ENCODE results near the gene SLC4A4.

SLC4A4 gene

GRCh38 chr4:71449040-71449439 lies 110.2 kb downstream of the SLC4A4 start:
- Histone ChIP-seq H2AFZ (ENCODE audit: low read depth, low read length, severe bottlenecking) (no peak overlapping the region), H3K79me2 (ENCODE audit: insufficient read depth, low read length) (no peaks in the 10 kb centered on the region), H3K9me3 (ENCODE audit: insufficient read depth, low read length) (no peaks in the 10 kb centered on the region), H3K27ac (ENCODE audit: low read depth, low read length) (no peak overlapping the region), H3K4me2 (ENCODE audit: low read depth, low read length, poor library complexity, severe bottlenecking) (no peak overlapping the region), H3K9me2 (replicated peaks; ENCODE audit: insufficient read depth, low read length) (no peaks in the 10 kb centered on the region), H3K27me3 (ENCODE audit: low read length) (no peaks in the 10 kb centered on the region), H3F3A (ENCODE audit: insufficient read depth) (no peaks in the 10 kb centered on the region), H3K4me3 (ENCODE audit: insufficient read depth, low read length, poor library complexity, severe bottlenecking) (no peak overlapping the region), H4K20me1 (ENCODE audit: low read depth, low read length) (no peaks in the 10 kb centered on the region), H3K9ac (ENCODE audit: low read length) (no peak overlapping the region), H3K36me3 (ENCODE audit: low read length) (no peaks in the 10 kb centered on the region)
- TF ChIP-seq CTCF (IDR thresholded peaks at IDR 0.05; ENCODE audit: insufficient read depth, low read length, poor library complexity, severe bottlenecking), result no peak
- TF ChIP-seq EZH2phosphoT487 (conservative IDR thresholded peaks at IDR 0.05; ENCODE audit: low read length), result no peak

GRCh38 chr4:71449878-71450277 lies 111.1 kb downstream of the SLC4A4 start:
- Histone ChIP-seq H3K9me2 (replicated peaks; ENCODE audit: insufficient read depth, low read length) (no peaks in the 10 kb centered on the region), H3K9me3 (ENCODE audit: insufficient read depth, low read length) (no peaks in the 10 kb centered on the region), H2AFZ (ENCODE audit: low read depth, low read length, severe bottlenecking) (no peak overlapping the region), H3K27me3 (ENCODE audit: low read length) (no peaks in the 10 kb centered on the region), H3K36me3 (ENCODE audit: low read length) (no peaks in the 10 kb centered on the region), H3K4me3 (ENCODE audit: insufficient read depth, low read length, poor library complexity, severe bottlenecking) (no peak overlapping the region), H4K20me1 (ENCODE audit: low read depth, low read length) (no peaks in the 10 kb centered on the region), H3K27ac (ENCODE audit: low read depth, low read length) (no peak overlapping the region), H3K79me2 (ENCODE audit: insufficient read depth, low read length) (no peaks in the 10 kb centered on the region), H3K4me2 (ENCODE audit: low read depth, low read length, poor library complexity, severe bottlenecking) (no peak overlapping the region), H3K9ac (ENCODE audit: low read length) (no peak overlapping the region), H3F3A (ENCODE audit: insufficient read depth) (no peaks in the 10 kb centered on the region)
- TF ChIP-seq EZH2phosphoT487 (conservative IDR thresholded peaks at IDR 0.05; ENCODE audit: low read length), result no peak
- TF ChIP-seq CTCF (IDR thresholded peaks at IDR 0.05; ENCODE audit: insufficient read depth, low read length, poor library complexity, severe bottlenecking), result no peak

GRCh38 chr4:71453531-71453930 lies 114.7 kb downstream of the SLC4A4 start:
- no peaks in the 10 kb centered on the region for H4K20me1 ChIP-seq (ENCODE audit: low read depth, low read length)
- no peak overlapping the region for H3K27ac ChIP-seq (ENCODE audit: low read depth, low read length)
- no peak overlapping the region for H2AFZ ChIP-seq (ENCODE audit: low read depth, low read length, severe bottlenecking)
- H3K27me3 ChIP-seq (ENCODE audit: low read length), result no peaks in the 10 kb centered on the region
- H3K9me3 ChIP-seq (ENCODE audit: insufficient read depth, low read length), result no peaks in the 10 kb centered on the region
- no peaks in the 10 kb centered on the region for H3K79me2 ChIP-seq (ENCODE audit: insufficient read depth, low read length)
- TF ChIP-seq EZH2phosphoT487 (conservative IDR thresholded peaks at IDR 0.05; ENCODE audit: low read length) (no peak), CTCF (IDR thresholded peaks at IDR 0.05; ENCODE audit: insufficient read depth, low read length, poor library complexity, severe bottlenecking) (no peak)
- no peaks in the 10 kb centered on the region for H3K36me3 ChIP-seq (ENCODE audit: low read length)
- H3F3A ChIP-seq (ENCODE audit: insufficient read depth), result no peaks in the 10 kb centered on the region
- H3K4me2 ChIP-seq (ENCODE audit: low read depth, low read length, poor library complexity, severe bottlenecking), result no peak overlapping the region
- H3K9me2 ChIP-seq (replicated peaks; ENCODE audit: insufficient read depth, low read length), result no peaks in the 10 kb centered on the region
- no peak overlapping the region for H3K4me3 ChIP-seq (ENCODE audit: insufficient read depth, low read length, poor library complexity, severe bottlenecking)
- no peak overlapping the region for H3K9ac ChIP-seq (ENCODE audit: low read length)
